Nephron progenitor cell (in vitro differentiated cells): Measurements from ENCODE around the gene RASSF1.

Experiments
- DNase-seq: peaks from one replicate; pipeline ENCODE4 v3.0.0; 2021
- H3K27ac Mint-ChIP-seq: 2 replicates; pipeline ENCODE4 v1.8.0; 2021; ENCODE audit warnings: mild to moderate bottlenecking, moderate library complexity, mixed read lengths
- H3K27me3 Mint-ChIP-seq: 2 replicates; pipeline ENCODE4 v1.8.0; 2021; ENCODE audit warnings: mild to moderate bottlenecking, low read depth, mixed read lengths; ENCODE audit not compliant: poor library complexity
- H3K36me3 Mint-ChIP-seq: 2 replicates; pipeline ENCODE4 v1.8.0; 2021; ENCODE audit warnings: low read depth, mixed read lengths
- H3K4me1 Mint-ChIP-seq: 2 replicates; pipeline ENCODE4 v1.8.0; 2021; ENCODE audit warnings: mixed read lengths
- H3K4me3 Mint-ChIP-seq: 2 replicates; pipeline ENCODE4 v1.8.0; 2021; ENCODE audit warnings: mild to moderate bottlenecking, moderate library complexity, mixed read lengths
- H3K9me3 Mint-ChIP-seq: 2 replicates; pipeline ENCODE4 v1.8.0; 2021; ENCODE audit warnings: mild to moderate bottlenecking, moderate library complexity, mixed read lengths
- TF ChIP-seq, protein P1 (sequence below): fragments of 200-600 bp; sonication (generic); IDR thresholded peaks from 2 replicates; pipeline ENCODE4 v1.5.0; 2021; ENCODE audit warnings: antibody characterized with exemption

RASSF1 gene

GRCh38 chr3:50345586-50346234, 5.1 kb upstream of the RASSF1 start, which contains the start of gene ZMYND10:
ZMYND10 (minus strand) TSS chr3:50345732; CDS start chr3:50345579, 153 bp downstream.
- peak within 1 kb of the TSS; percentile 82 for H3K4me3 Mint-ChIP-seq
- H3K4me1 Mint-ChIP-seq = peaks cover 16% of the 10 kb centered on the region
- peaks cover 7% of the 10 kb centered on the region for H3K36me3 Mint-ChIP-seq
- DNase-seq = peak; percentile 82
- no peak within 1 kb of the TSS for H3K27ac Mint-ChIP-seq
- peaks cover 62% of the 10 kb centered on the region for H3K27me3 Mint-ChIP-seq
- TF ChIP-seq, protein P1, sequence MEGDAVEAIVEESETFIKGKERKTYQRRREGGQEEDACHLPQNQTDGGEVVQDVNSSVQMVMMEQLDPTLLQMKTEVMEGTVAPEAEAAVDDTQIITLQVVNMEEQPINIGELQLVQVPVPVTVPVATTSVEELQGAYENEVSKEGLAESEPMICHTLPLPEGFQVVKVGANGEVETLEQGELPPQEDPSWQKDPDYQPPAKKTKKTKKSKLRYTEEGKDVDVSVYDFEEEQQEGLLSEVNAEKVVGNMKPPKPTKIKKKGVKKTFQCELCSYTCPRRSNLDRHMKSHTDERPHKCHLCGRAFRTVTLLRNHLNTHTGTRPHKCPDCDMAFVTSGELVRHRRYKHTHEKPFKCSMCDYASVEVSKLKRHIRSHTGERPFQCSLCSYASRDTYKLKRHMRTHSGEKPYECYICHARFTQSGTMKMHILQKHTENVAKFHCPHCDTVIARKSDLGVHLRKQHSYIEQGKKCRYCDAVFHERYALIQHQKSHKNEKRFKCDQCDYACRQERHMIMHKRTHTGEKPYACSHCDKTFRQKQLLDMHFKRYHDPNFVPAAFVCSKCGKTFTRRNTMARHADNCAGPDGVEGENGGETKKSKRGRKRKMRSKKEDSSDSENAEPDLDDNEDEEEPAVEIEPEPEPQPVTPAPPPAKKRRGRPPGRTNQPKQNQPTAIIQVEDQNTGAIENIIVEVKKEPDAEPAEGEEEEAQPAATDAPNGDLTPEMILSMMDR = no peak
- peaks cover 4% of the 10 kb centered on the region for H3K9me3 Mint-ChIP-seq

DNA sequence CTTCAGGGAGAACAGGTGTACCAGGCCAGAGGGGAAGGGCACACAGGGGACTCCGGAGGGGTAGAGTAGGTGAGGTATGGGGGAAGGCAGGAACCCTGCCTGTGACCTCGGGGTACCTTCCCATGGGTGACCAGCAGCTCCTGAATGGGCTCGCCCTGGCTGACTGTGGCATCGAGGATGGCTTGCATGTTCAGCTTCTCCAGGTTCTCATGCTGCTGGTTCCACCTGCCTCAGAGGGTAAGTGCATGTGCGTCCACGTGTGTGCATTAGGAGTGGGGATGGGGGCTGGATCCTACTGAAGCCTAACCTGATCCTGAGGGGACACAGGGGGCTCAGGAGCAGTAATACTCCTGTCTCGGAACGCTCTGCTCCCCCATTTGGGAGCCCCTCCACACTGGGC, 4.4 kb upstream of the RASSF1 start:
- DNase-seq = no peak
- Mint-ChIP-seq H3K4me1 (peaks cover 11% of the 10 kb centered on the region), H3K27me3 (peaks cover 69% of the 10 kb centered on the region), H3K4me3 (peak overlapping the region; percentile 82), H3K36me3 (peaks cover 7% of the 10 kb centered on the region), H3K27ac (no peak overlapping the region), H3K9me3 (peaks cover 4% of the 10 kb centered on the region)
- TF ChIP-seq, protein P1 = no peak

- peaks cover 89% of the 10 kb centered on the region for H3K27me3 Mint-ChIP-seq
- no peak overlapping the region for H3K4me3 Mint-ChIP-seq
- peaks cover 27% of the 10 kb centered on the region for H3K4me1 Mint-ChIP-seq
- H3K9me3 Mint-ChIP-seq = peaks cover 4% of the 10 kb centered on the region
- H3K27ac Mint-ChIP-seq = no peak overlapping the region
- peaks cover 1% of the 10 kb centered on the region for H3K36me3 Mint-ChIP-seq
- TF ChIP-seq, protein P1 = no peak
- no peak for DNase-seq
These were observed 2.4 kb upstream of the RASSF1 start for GRCh38 chr3:50342813-50343633.

DNA sequence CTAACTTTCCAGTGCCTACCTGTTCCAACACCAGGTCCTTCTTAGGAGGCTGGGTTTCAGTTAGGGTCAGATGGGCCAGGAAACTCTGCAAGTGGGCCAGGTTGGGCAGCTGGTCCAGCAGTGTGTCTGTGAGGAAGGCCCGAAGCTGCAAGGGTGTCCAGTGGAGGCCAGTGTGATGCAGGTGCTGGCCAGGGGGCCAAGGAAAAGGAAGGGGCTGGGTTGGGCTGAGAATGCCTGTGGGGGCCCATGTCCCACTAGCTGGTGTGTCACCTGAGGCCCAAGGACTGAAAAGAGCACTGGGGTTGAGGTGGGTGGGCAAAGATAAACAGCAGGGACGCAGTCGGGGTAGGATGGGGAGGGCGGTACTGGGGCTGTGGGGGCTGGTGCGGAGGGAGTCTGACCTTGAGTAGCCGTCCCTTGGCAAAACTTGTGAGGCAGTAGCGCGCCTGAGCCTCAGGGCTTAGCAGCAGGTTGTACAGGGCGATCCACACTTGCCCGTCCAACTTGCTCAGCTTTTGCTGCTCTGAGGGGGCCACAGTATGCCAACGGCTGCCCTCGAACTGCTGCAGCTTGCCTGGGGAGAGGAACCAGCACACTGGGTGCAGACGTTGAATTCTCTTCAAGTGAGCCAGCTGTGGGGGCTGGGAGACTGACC, 1.5 kb upstream of the RASSF1 start:
- Mint-ChIP-seq H3K4me1 (peaks cover 29% of the 10 kb centered on the region), H3K36me3 (no peaks in the 10 kb centered on the region), H3K27me3 (peaks cover 92% of the 10 kb centered on the region), H3K4me3 (no peak overlapping the region), H3K27ac (no peak overlapping the region), H3K9me3 (peaks cover 4% of the 10 kb centered on the region)
- DNase-seq = no peak
- TF ChIP-seq, protein P1 = no peak

GRCh38 chr3:50341537-50341936, 901 bp upstream of the RASSF1 start:
- DNase-seq = no peak
- no peaks in the 10 kb centered on the region for H3K36me3 Mint-ChIP-seq
- H3K4me3 Mint-ChIP-seq = no peak overlapping the region
- TF ChIP-seq, protein P1 = no peak
- peaks cover 4% of the 10 kb centered on the region for H3K9me3 Mint-ChIP-seq
- H3K4me1 Mint-ChIP-seq = peaks cover 32% of the 10 kb centered on the region
- H3K27me3 Mint-ChIP-seq = peaks cover 89% of the 10 kb centered on the region
- H3K27ac Mint-ChIP-seq = no peak overlapping the region
